Measurements from ENCODE around the gene ANKRD33. TPM values are rescaled to one million over a fixed set of nuclear protein-coding genes. Genes with fewer than 3 reads are reported as not detected.

Gene ANKRD33, protein sequence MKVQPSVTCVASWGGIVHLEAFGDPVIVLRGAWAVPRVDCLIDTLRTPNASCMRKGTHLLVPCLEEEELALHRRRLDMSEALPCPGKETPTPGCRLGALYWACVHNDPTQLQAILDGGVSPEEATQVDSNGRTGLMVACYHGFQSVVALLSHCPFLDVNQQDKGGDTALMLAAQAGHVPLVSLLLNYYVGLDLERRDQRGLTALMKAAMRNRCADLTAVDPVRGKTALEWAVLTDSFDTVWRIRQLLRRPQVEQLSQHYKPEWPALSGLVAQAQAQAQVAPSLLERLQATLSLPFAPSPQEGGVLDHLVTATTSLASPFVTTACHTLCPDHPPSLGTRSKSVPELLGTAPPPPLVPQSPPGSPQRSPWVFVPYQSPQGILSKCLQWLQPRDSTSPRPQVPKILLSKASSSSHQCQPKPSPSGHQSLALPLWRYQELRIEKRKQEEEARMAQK
- 0.61 and 0.81 TPM in 2 replicates for total RNA-seq (2021)
- long read RNA-seq, partial matches to known transcripts, result 1 of 2 reads
- long read RNA-seq, other reads (novel, unspliced or antisense), result 1 of 2 reads

GRCh38 chr12:51887476-51888315 lies at the start of gene ANKRD33:
ANKRD33 (plus strand) TSS chr12:51888103; CDS start chr12:51888187, 84 bp downstream.
- Histone ChIP-seq H3K4me2 (ENCODE audit: insufficient read depth, insufficient read length, low read length) (peak within 1 kb of the TSS; percentile 43), H2BK20ac (ENCODE audit: low read depth, low read length, poor library complexity, severe bottlenecking) (no peak within 1 kb of the TSS), H3K18ac (ENCODE audit: insufficient read length, low read depth, low read length) (no peak within 1 kb of the TSS), H2AFZ (ENCODE audit: low read length) (no peak within 1 kb of the TSS), H3T11ph (ENCODE audit: low read length) (no peak within 1 kb of the TSS), H4K91ac (ENCODE audit: insufficient read length, low read depth, low read length) (no peak within 1 kb of the TSS), H2BK15ac (ENCODE audit: low read depth, low read length) (no peak within 1 kb of the TSS), H4K20me1 (ENCODE audit: control insufficient read depth, insufficient read depth, insufficient read length) (no peaks in the 10 kb centered on the region), H3K79me2 (ENCODE audit: insufficient read depth, low read length) (no peaks in the 10 kb centered on the region), H3K4ac (ENCODE audit: low read depth, low read length) (no peak within 1 kb of the TSS), H3K4me1 (ENCODE audit: insufficient read depth, low read length) (peaks cover 2% of the 10 kb centered on the region), H4K5ac (ENCODE audit: insufficient read length, low read depth, low read length) (no peak within 1 kb of the TSS), H3K27me3 (ENCODE audit: insufficient read depth, low read length) (no peaks in the 10 kb centered on the region), H3K27ac (ENCODE audit: insufficient read length, low read depth, low read length) (no peak within 1 kb of the TSS), H3K56ac (ENCODE audit: insufficient read length, low read depth, low read length) (no peak within 1 kb of the TSS), H4K8ac (replicated peaks; ENCODE audit: insufficient read length, low read depth, low read length) (no peak within 1 kb of the TSS), H2BK12ac (ENCODE audit: insufficient read length, low read depth, low read length) (no peak within 1 kb of the TSS), H2AK5ac (ENCODE audit: insufficient read length, low read length) (no peak within 1 kb of the TSS), H3K9me3 (ENCODE audit: control insufficient read depth, low read depth, low read length) (no peaks in the 10 kb centered on the region), H3K9ac (ENCODE audit: extremely low read depth, insufficient read length, low read length) (no peak within 1 kb of the TSS), H3K14ac (ENCODE audit: insufficient read depth, low read length) (no peak within 1 kb of the TSS), H3K79me1 (ENCODE audit: insufficient read depth, low read depth, low read length, poor library complexity, severe bottlenecking) (no peaks in the 10 kb centered on the region), H2BK5ac (ENCODE audit: insufficient read length, low read length) (no peak within 1 kb of the TSS), H2BK120ac (ENCODE audit: low read depth, low read length, poor library complexity, severe bottlenecking) (no peak within 1 kb of the TSS), H3K23ac (ENCODE audit: insufficient read length, low read depth, low read length) (no peak within 1 kb of the TSS), H3K23me2 (ENCODE audit: insufficient read length, low read depth, low read length, poor library complexity, severe bottlenecking) (no peaks in the 10 kb centered on the region)
- peak; percentile 94 for DNase-seq
- Mint-ChIP-seq H3K36me3 (ENCODE audit: insufficient read depth in 1 of 3, low read depth in 3 of 3) (no peaks in the 10 kb centered on the region; a peak in 1 of 7 replicates), H3K4me1 (peaks cover 19 to 30% of the 10 kb centered on the region in 2 experiments), H3K27me3 (ENCODE audit: low read depth) (peaks cover 21% of the 10 kb centered on the region), H3K27ac (peak within 1 kb of the TSS in 1 of 3 experiments; percentile 58; a peak in 1 of 7 replicates), H3K9me3 (no peaks in the 10 kb centered on the region), H3K4me3 (peak within 1 kb of the TSS; percentile 68 to 82)
- TF ChIP-seq, protein P1, sequence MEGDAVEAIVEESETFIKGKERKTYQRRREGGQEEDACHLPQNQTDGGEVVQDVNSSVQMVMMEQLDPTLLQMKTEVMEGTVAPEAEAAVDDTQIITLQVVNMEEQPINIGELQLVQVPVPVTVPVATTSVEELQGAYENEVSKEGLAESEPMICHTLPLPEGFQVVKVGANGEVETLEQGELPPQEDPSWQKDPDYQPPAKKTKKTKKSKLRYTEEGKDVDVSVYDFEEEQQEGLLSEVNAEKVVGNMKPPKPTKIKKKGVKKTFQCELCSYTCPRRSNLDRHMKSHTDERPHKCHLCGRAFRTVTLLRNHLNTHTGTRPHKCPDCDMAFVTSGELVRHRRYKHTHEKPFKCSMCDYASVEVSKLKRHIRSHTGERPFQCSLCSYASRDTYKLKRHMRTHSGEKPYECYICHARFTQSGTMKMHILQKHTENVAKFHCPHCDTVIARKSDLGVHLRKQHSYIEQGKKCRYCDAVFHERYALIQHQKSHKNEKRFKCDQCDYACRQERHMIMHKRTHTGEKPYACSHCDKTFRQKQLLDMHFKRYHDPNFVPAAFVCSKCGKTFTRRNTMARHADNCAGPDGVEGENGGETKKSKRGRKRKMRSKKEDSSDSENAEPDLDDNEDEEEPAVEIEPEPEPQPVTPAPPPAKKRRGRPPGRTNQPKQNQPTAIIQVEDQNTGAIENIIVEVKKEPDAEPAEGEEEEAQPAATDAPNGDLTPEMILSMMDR (conservative IDR thresholded peaks at IDR 0.05), result no peak
- no CpG with 5 or more reads among the region's 41 CpGs for WGBS (ENCODE audit: extremely low coverage, insufficient read length, low lambda C conversion rate)

All from H9 (cell line).